ENCODE data around the gene ABTB2. TPM values are rescaled to one million over a fixed set of nuclear protein-coding genes. Genes with fewer than 3 reads are reported as not detected.

Gene ABTB2
- polyA plus RNA-seq, 2 of the 4 experiments (the other 2 are of a cell fraction): 8.9 to 15.4 TPM

DNA sequence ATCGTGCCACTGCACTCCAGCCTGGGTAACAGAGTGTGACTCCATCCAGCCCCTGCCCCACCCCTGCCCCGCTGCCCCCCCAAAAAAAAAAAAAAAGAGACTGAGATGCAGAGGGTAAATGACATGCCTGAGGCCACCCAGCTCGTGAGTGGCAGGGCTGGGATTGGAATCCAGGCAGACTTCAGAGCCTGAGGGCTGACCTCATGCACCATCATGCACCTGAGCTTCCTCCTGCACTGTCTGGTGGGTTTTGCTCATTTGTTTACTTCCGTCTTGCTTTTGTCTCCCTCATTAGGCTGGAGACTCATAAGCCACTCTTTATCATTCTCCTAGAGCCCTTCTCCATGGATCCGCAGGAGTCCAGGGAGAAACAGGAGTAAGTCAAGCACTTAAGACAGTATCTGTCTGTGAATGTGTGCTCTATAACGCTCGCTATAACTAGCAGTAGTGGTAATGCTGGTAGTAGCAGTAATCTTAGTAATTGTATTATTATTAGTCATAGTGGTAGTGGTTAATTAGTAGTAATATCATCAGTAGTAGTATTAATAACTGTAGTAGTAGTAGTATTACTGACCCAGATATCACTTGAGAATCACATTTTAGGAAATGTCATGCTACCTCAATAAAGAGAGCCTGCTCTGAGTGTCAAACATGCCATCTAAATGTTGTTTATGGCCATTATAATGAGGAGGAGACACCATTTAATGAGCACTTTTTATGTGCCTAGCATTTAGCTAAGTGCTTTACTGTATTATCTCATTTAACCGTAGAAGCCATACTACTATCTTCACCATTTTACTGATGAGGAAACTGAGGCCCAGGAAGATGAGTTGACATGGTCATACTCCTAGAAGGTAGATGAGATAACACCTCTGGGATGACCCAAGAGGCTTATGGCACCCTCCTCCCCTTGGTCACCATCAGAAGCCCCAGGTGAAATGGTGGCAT is 167.3 kb downstream of the ABTB2 start:
- CTCF ChIA-PET: interaction anchor here (1.4 to 2.6 kb wide), 4 partner anchors 10 to 302 kb away, joined by 4 to 13 read pairs (median 10); partner anchors contain the start of gene ABTB2
- Histone ChIP-seq H3K4me3 (no peak overlapping the region), H3K4me2 (no peak overlapping the region), H3K27ac (no peak overlapping the region), H3K4me1 (peaks cover 28% of the 10 kb centered on the region), H3K9me3 (no peaks in the 10 kb centered on the region)
- DNase-seq (ENCODE audit: low read depth in 1 of 2, low spot score in 1 of 2) (no peak), ATAC-seq (no peak), FAIRE-seq (no peak)
- 91% methylated on average over 8 of the region's 8 CpGs for WGBS (ENCODE audit: missing lambda C conversion rate)
- no peak for TF ChIP-seq EHMT2 (IDR thresholded peaks at IDR 0.05; ENCODE audit: low read depth)
- TF ChIP-seq ESRRA (IDR thresholded peaks at IDR 0.05; ENCODE audit: borderline replicate concordance, low read length): no peak
- no peak for TF ChIP-seq RCOR1 (IDR thresholded peaks at IDR 0.05; ENCODE audit: low read depth, low read length)
- no peak for TF ChIP-seq KDM1A (IDR thresholded peaks at IDR 0.05; ENCODE audit: low read depth)
- TF ChIP-seq POLR2AphosphoS2 (conservative IDR thresholded peaks at IDR 0.05; ENCODE audit: low read length): no peak
- no peak for TF ChIP-seq CBX8 (IDR thresholded peaks at IDR 0.05)
- no peak for TF ChIP-seq JUN (IDR thresholded peaks at IDR 0.05)
- TF ChIP-seq FOXS1 (CRISPR knock-in tag; IDR thresholded peaks at IDR 0.05): no peak
- no peak for TF ChIP-seq HOXB5 (CRISPR knock-in tag; IDR thresholded peaks at IDR 0.05)
- TF ChIP-seq RARB (CRISPR knock-in tag; IDR thresholded peaks at IDR 0.05): no peak
- no peak for TF ChIP-seq CBX2 (IDR thresholded peaks at IDR 0.05; ENCODE audit: borderline replicate concordance, low read depth)
- TF ChIP-seq HDAC2 (IDR thresholded peaks at IDR 0.05): no peak
- TF ChIP-seq PHF8 (IDR thresholded peaks at IDR 0.05; ENCODE audit: borderline replicate concordance, low read depth): no peak
- TF ChIP-seq, protein P1, sequence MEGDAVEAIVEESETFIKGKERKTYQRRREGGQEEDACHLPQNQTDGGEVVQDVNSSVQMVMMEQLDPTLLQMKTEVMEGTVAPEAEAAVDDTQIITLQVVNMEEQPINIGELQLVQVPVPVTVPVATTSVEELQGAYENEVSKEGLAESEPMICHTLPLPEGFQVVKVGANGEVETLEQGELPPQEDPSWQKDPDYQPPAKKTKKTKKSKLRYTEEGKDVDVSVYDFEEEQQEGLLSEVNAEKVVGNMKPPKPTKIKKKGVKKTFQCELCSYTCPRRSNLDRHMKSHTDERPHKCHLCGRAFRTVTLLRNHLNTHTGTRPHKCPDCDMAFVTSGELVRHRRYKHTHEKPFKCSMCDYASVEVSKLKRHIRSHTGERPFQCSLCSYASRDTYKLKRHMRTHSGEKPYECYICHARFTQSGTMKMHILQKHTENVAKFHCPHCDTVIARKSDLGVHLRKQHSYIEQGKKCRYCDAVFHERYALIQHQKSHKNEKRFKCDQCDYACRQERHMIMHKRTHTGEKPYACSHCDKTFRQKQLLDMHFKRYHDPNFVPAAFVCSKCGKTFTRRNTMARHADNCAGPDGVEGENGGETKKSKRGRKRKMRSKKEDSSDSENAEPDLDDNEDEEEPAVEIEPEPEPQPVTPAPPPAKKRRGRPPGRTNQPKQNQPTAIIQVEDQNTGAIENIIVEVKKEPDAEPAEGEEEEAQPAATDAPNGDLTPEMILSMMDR (IDR thresholded peaks at IDR 0.05): no peak
- no peak for TF ChIP-seq GATA3 (IDR thresholded peaks at IDR 0.05; ENCODE audit: borderline replicate concordance)
- TF ChIP-seq RNF2 (IDR thresholded peaks at IDR 0.05; ENCODE audit: borderline replicate concordance, low read depth): no peak
- POLR2A ChIA-PET: no interaction called here

GRCh38 chr11:34189191-34189590 is 168.6 kb downstream of the ABTB2 start:
- ATAC-seq (no peak), DNase-seq (ENCODE audit: low read depth in 1 of 2, low spot score in 1 of 2) (no peak), FAIRE-seq (no peak)
- Histone ChIP-seq H3K27ac (no peak overlapping the region), H3K4me1 (peaks cover 27% of the 10 kb centered on the region), H3K9me3 (no peaks in the 10 kb centered on the region), H3K4me2 (no peak overlapping the region), H3K4me3 (no peak overlapping the region)
- 95% methylated on average over 9 of the region's 9 CpGs for WGBS (ENCODE audit: missing lambda C conversion rate)
- CTCF ChIA-PET: interaction anchor here (2.3 to 4.4 kb wide), 3 partner anchors 9 to 177 kb away, joined by 12 to 30 read pairs (median 13); no protein-coding TSS in a partner anchor
- POLR2A ChIA-PET: no interaction called here
- TF ChIP-seq REST (IDR thresholded peaks at IDR 0.05): no peak
- TF ChIP-seq, protein P2, sequence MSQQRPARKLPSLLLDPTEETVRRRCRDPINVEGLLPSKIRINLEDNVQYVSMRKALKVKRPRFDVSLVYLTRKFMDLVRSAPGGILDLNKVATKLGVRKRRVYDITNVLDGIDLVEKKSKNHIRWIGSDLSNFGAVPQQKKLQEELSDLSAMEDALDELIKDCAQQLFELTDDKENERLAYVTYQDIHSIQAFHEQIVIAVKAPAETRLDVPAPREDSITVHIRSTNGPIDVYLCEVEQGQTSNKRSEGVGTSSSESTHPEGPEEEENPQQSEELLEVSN (IDR thresholded peaks at IDR 0.05; ENCODE audit: borderline replicate concordance, low read depth): no peak
- TF ChIP-seq, protein P3, sequence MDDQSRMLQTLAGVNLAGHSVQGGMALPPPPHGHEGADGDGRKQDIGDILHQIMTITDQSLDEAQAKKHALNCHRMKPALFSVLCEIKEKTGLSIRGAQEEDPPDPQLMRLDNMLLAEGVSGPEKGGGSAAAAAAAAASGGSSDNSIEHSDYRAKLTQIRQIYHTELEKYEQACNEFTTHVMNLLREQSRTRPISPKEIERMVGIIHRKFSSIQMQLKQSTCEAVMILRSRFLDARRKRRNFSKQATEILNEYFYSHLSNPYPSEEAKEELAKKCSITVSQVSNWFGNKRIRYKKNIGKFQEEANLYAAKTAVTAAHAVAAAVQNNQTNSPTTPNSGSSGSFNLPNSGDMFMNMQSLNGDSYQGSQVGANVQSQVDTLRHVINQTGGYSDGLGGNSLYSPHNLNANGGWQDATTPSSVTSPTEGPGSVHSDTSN (IDR thresholded peaks at IDR 0.05): no peak
- TF ChIP-seq CBX8 (IDR thresholded peaks at IDR 0.05): no peak
- TF ChIP-seq ESRRA (IDR thresholded peaks at IDR 0.05; ENCODE audit: borderline replicate concordance, low read length): no peak
- TF ChIP-seq RAD21 (conservative IDR thresholded peaks at IDR 0.05 in 1 of 2, IDR thresholded peaks at IDR 0.05 in 1 of 2): no peak
- TF ChIP-seq BCL3 (IDR thresholded peaks at IDR 0.05): no peak
- TF ChIP-seq JUNB (IDR thresholded peaks at IDR 0.05): no peak
- no peak for TF ChIP-seq RNF2 (IDR thresholded peaks at IDR 0.05; ENCODE audit: borderline replicate concordance, low read depth)
- TF ChIP-seq NR3C1 (IDR thresholded peaks at IDR 0.05): no peak
- TF ChIP-seq NPAS2 (CRISPR knock-in tag; IDR thresholded peaks at IDR 0.05; ENCODE audit: borderline replicate concordance): no peak
- no peak for TF ChIP-seq ZNF302 (CRISPR knock-in tag; IDR thresholded peaks at IDR 0.05)

Data from A549 (cell line).